Calu3 (cell line): ENCODE measurements around the gene PGAP6. TPM values are rescaled to one million over a fixed set of nuclear protein-coding genes. Genes with fewer than 3 reads are reported as not detected.
A peak's percentile ranks its signal among the peaks of the same experiment; 100 is the strongest.
"Not testable (repeated sequence)": the region's sequence is repeated elsewhere in the genome, so short reads cannot be mapped to it uniquely, and the experiment has no call there.

Source experiments
- BruUV-seq: library from RNA; stranded (reverse); fragments of 400-500 nt; replicated peaks from 2 replicates; lab custom pipeline; 2021; lab: Mats Ljungman, UMichigan
- CTCF ChIA-PET: fragments of 300-600 bp; sonication (Branson Sonifier 250); formaldehyde crosslinking; loops from one replicate; lab custom pipeline; 2022; ENCODE audit warnings: antibody characterized with exemption; lab: Charles Lee
- DNase-seq: peaks from one replicate; pipeline ENCODE4 v3.0.0; 2022
- H3K27ac Mint-ChIP-seq: one replicate; pipeline ENCODE4 v1.8.0; 2022; ENCODE audit warnings: mixed read lengths; ENCODE audit not compliant: unreplicated experiment
- H3K27me3 Mint-ChIP-seq: one replicate; pipeline ENCODE4 v1.8.0; 2022; ENCODE audit warnings: mixed read lengths; ENCODE audit not compliant: unreplicated experiment
- H3K36me3 Mint-ChIP-seq: one replicate; pipeline ENCODE4 v1.8.0; 2022; ENCODE audit warnings: mild to moderate bottlenecking, moderate library complexity, mixed read lengths; ENCODE audit not compliant: insufficient read depth, unreplicated experiment
- H3K4me1 Mint-ChIP-seq: one replicate; pipeline ENCODE4 v1.8.0; 2022; ENCODE audit warnings: mild to moderate bottlenecking, low read depth, mixed read lengths; ENCODE audit not compliant: unreplicated experiment
- H3K4me3 Mint-ChIP-seq: one replicate; pipeline ENCODE4 v1.8.0; 2022; ENCODE audit warnings: mild to moderate bottlenecking, low read depth, moderate library complexity, mixed read lengths; ENCODE audit not compliant: unreplicated experiment
- H3K9me3 Mint-ChIP-seq: one replicate; pipeline ENCODE4 v1.8.0; 2022; ENCODE audit warnings: low read depth, mixed read lengths; ENCODE audit not compliant: unreplicated experiment
- CTCF ChIP-seq: fragments of 200-600 bp; IDR thresholded peaks from one replicate; pipeline ENCODE4 v1.8.0; 2022; ENCODE audit warnings: antibody characterized with exemption; ENCODE audit not compliant: unreplicated experiment
- intact Hi-C: fragments of 100-400 bp; cut with micrococcal nuclease; formaldehyde crosslinking; loops from one replicate; pipeline ENCODE4 v1.10.0; 2022; ENCODE audit not compliant: unreplicated experiment
- total RNA-seq: library from RNA; stranded (reverse); gene quantifications from 2 replicates; pipeline ENCODE4 v1.2.3, GENCODE V29; 2022

The PGAP6 gene
- total RNA-seq, 1 experiment from 2014 or later = 70.0 TPM

- no peak for DNase-seq
- Mint-ChIP-seq H3K27me3 (peaks cover 20% of the 10 kb centered on the region), H3K36me3 (peaks cover 40% of the 10 kb centered on the region), H3K4me3 (no peak overlapping the region), H3K4me1 (no peaks in the 10 kb centered on the region), H3K27ac (no peak overlapping the region), H3K9me3 (no peaks in the 10 kb centered on the region)
- no peak for TF ChIP-seq CTCF
- intact Hi-C loops = no loop called here
- no TSS peak for BruUV-seq
- CTCF ChIA-PET = interaction anchor here (0.5 kb wide), 1 partner anchor 76 kb away, joined by 4 read pairs; no protein-coding TSS in a partner anchor
These were observed 16.9 kb downstream of the PGAP6 start for GRCh38 chr16:364595-365491.

GRCh38 chr16:363766-364490, 17.9 kb downstream of the PGAP6 start:
- no peak for TF ChIP-seq CTCF
- intact Hi-C loops = no loop called here
- CTCF ChIA-PET = no interaction called here
- Mint-ChIP-seq H3K4me3 (no peak overlapping the region), H3K27me3 (peaks cover 20% of the 10 kb centered on the region), H3K9me3 (no peaks in the 10 kb centered on the region), H3K27ac (no peak overlapping the region), H3K4me1 (no peaks in the 10 kb centered on the region), H3K36me3 (peaks cover 32% of the 10 kb centered on the region)
- no peak for DNase-seq
- BruUV-seq = no TSS peak

GRCh38 chr16:363110-363765, 18.5 kb downstream of the PGAP6 start:
- no peaks in the 10 kb centered on the region for H3K4me1 Mint-ChIP-seq
- H3K27me3 Mint-ChIP-seq = peaks cover 20% of the 10 kb centered on the region
- no peaks in the 10 kb centered on the region for H3K9me3 Mint-ChIP-seq
- intact Hi-C loops = no loop called here
- CTCF ChIA-PET = interaction anchor here (0.6 to 2.0 kb wide), 5 partner anchors 7 to 256 kb away, joined by 3 to 32 read pairs (median 3); partner anchors contain the start of gene MRPL28
- no peak for DNase-seq
- peaks cover 25% of the 10 kb centered on the region for H3K36me3 Mint-ChIP-seq
- no peak overlapping the region for H3K27ac Mint-ChIP-seq
- no TSS peak for BruUV-seq
- no peak overlapping the region for H3K4me3 Mint-ChIP-seq
- TF ChIP-seq CTCF = no peak

GRCh38 chr16:362702-362999, 19.1 kb downstream of the PGAP6 start:
- Mint-ChIP-seq H3K4me3 (peak overlapping the region; percentile 10), H3K27me3 (peaks cover 20% of the 10 kb centered on the region), H3K36me3 (peaks cover 24% of the 10 kb centered on the region)
- intact Hi-C loops = loop anchor here (1.0 kb wide), 1 partner anchor 255 kb away; no protein-coding TSS in a partner anchor
- not testable (repeated sequence) for BruUV-seq, H3K27ac Mint-ChIP-seq, H3K4me1 Mint-ChIP-seq, H3K9me3 Mint-ChIP-seq, DNase-seq
- CTCF ChIA-PET = interaction anchor here (0.6 to 2.0 kb wide), 14 partner anchors 8 to 313 kb away, joined by 3 to 32 read pairs (median 4); partner anchors contain the start of genes FAM234A, MRPL28 and RHBDL1
